LoVo (cell line): ENCODE results near the gene FAM168B.
"Not testable (repeated sequence)": the region's sequence is repeated elsewhere in the genome, so short reads cannot be mapped to it uniquely, and the experiment has no call there.

Experiments
- DNase-seq: peaks from one replicate; pipeline ENCODE4 v3.0.0-alpha.2; 2016; ENCODE audit warnings: low spot score

Gene FAM168B, protein sequence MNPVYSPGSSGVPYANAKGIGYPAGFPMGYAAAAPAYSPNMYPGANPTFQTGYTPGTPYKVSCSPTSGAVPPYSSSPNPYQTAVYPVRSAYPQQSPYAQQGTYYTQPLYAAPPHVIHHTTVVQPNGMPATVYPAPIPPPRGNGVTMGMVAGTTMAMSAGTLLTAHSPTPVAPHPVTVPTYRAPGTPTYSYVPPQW

DNA sequence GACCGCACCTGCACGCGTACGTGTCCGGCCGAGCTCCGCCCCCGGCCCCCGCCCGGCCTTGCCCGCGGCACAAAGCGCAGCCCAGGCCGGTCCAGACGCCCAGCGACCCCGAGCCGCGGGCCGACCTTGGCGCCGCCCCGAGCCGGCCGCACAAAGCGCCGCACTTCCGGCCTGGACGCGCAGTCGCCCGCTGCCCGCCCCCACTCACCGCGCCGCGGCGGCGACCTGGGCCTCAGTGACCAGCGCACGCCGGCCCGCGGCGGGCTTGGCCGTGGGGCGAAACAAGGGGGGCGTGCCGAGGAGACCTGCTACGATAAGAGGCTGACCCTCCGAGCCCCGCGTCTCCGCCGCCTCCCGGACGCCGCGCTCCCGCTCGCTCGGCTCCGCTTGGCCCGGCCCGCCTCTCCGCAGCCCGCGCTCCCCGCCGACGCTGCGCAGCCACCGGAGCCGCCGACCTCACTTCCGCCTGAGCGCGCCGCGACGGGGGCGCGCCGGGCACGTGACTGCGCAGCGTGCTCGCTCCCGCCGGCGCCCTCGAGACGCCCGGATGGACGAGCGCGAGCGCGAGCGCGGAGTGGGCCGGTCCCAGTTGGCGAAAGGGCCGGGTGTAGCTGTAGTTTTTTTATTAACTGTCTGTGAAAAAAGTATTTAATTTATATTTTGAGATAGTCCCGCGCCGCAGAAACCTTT is at the start of gene FAM168B:
Gene FAM168B, minus strand, starts transcription at position 455 of the 690 bp plus-strand sequence. CDS start 10,814 bp downstream, outside the sequence.
- peak; percentile 89 for DNase-seq

DNA sequence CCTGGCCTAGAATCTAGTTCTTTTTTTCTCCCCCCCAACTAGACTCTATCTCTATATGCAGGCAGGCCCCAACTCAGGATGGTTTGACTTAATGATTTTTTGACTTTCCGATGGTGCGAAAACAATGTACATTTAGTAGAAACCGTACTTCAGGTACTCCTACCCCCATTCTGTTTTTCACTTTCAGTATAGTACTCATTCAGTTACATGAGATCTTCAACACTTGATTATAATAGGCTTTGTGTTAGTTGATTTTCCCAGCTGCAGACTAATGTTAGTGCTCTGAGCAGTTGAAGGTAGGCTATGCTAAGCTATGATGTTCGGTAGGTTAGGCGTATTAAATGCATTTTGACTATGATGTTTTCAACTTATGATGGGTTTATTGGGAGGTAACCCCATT is 49.6 kb upstream of the FAM168B start:
- DNase-seq: no peak

DNA sequence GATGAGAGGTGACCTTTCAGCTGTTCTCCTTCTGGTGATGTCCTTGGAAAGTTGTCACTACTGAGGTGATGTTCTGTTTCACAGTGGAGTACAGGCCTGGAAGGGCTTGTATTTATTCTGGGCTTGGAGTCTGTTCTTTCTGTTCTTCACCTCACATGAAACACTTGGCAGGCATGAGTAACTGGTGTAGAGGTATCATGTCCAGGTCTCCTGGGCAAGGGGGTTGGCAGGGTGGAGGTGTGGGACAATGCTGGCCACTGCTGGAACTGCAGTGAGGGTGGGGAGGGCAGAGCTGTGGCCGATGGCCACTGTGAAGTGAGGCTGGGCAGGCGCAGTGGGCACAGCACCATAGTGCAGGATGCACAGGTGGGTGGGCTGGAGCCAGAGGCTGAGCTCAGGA is 47.3 kb upstream of the FAM168B start:
- DNase-seq: no peak

DNA sequence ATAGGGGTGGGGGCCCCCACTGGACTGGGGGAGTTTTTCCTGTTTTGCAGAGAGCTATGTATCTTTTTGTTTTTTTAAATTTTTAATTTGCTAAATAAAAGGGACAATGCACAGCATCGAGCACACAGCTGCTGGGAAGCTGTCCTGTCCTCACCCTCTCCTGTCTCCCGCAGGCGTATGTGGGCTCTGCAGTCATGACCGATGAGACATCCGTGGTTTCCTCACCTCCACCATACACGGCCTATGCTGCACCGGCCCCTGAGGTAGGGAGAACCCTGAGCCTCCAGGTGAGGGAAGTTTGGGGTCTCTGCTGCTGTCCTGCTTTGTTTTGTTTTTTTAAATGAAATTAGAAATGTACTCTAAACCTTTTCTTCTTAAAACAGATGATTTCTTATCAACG is 39.5 kb upstream of the FAM168B start:
- DNase-seq: no peak

DNA sequence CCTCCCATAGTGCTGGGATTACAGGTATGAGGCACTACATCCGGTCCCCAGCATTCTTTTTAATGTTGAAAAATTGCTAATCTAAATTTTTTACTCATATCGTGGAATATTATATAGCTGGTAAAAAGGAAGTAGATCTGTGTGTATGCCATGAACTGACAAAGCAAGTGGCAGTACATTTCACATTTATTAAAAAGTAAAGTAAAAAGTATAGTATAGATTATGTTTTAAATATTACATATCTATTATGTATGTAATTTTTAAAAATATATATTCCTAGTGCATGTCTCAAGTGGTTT is 37.0 kb upstream of the FAM168B start:
- no peak for DNase-seq

DNA sequence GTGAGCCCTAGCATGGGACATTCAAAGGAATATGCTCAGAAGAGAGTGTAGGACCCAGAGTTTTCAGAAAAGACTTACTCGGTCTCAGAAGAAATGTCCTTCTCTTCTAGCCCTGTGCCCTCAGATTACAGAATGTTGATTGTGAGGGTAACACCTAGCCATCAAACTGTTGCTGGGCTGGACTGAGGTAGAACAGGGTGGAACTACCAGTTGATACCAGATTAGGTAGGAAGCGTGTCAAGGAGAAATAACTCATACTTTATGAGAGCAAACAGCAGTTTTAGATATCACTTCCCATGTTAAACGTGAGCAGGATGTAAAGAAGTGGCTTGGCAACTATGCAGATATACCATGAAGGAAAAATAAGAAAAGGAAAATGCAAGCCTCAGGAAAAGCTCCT is 34.7 kb upstream of the FAM168B start:
- DNase-seq: no peak

DNA sequence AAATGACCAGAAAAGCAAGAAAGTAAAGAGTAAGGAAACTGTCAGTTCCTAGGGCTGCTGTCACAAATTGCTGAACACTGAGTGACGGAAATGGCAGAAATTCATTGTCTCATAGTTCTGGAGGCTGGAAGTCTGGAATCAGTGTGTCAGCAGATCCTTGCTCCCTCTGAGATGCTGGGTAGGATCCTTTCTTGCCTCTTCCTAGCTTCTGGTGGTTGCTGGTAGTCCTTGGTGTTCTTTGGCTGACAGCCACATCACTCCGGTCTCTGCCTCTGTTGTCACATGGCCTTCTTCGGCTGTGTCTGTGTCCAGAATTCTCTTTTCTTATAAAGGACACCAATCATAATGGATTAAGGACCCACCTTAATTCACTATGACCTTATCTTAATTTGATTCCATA is 33.8 kb upstream of the FAM168B start:
- DNase-seq: no peak

DNA sequence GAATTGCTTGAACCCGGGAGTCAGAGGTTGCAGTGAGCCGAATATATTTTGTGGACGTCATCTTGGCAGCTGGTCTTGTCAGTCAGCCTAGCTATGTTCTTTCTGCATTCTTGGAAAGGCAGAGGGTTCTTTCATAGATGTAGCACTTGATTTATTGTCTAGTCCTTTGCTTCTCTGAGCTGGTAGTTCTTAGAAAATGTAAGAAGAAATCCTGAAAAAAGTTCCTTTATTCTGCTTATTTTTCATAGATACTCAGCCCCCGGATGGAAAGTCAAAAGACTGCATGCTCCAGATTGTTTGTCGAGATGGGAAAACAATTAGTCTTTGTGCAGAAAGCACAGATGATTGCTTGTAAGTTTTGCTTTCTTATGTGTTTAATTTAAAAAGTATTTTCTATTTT is 33.2 kb upstream of the FAM168B start:
- DNase-seq: no peak

DNA sequence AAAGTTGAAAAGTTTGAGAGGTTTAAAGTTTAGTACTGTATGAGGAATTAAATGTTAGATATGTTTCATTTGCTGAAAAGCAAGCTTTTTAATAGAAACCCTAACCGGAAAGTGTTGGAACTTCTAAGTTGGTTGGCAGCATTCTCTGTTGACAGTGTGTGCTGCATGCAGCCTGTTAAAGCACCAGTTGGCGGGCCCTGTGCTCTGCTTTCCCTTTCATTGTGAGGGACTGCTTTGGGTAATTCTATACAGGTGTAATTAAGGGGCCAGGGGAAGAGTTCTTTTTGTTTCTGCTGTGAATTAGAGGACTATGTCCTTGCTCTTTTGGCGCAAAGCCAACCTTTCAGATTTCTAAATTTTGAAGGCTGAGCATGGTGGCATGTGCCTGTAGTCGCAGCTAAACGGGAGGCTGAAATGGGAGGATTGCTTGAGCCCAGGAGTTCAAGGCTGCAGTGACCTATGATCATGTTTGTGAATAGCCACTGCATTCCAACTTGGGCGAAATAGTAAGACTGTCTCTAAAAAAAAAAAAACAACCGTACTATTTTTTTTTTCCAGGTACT is 32.0 kb upstream of the FAM168B start:
- no peak for DNase-seq

DNA sequence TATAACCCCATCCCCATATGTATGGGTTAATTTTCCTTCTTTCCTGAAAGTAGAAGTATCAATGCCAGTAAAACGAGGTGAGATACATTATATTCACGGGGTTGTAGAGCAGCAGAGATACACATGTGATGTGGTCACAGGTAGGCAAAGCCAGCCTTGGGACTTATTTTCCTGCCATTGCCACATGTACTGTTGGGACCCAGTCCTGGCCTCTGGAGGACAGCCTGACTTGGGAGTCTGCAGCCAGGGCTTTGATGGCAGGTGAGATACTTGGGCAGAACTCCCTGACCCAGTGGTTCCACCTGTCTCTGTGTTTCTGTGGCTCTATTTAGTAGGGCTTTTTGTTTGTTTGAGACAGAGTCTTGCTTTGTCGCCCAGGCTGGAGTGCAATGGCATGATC is 29.9 kb upstream of the FAM168B start:
- no peak for DNase-seq

DNA sequence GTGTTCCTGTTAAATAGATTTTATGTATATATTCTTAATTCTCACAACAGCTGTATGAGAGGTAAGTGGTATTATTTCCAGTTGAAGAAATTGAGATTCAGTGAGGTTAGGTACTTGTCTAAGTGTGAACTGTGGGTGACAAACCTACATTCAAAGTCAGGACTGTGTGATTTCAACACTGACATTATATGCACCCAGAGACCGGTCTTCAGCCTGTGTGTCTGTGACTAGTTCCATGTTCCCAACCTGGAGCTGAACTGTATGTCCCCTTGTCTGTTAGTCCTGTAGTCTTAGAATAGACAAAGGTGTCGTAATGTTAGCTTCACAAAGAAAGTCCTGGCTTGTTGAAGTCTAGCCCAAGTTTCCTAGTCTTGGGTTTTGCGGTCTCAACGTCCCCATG is 29.2 kb upstream of the FAM168B start:
- DNase-seq: no peak

DNA sequence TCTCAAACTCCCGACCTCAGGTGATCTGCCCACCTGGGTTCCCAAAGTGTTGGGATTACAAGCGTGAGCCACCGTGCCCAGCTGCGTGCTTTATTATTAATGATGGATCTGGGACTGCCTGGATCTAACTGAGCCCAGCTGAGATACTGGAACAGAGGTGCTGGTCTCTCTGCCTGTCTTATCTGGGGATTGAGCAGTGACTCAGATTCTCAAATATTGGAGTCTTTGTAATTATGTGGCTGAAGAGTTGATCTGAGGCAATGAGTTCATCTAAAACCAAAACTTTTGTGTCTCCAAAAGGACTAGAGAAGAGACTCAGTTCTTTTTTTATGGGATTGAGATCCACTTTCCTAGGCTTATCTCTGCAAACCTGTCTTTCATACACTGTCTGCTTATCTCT is 28.2 kb upstream of the FAM168B start:
- no peak for DNase-seq

DNA sequence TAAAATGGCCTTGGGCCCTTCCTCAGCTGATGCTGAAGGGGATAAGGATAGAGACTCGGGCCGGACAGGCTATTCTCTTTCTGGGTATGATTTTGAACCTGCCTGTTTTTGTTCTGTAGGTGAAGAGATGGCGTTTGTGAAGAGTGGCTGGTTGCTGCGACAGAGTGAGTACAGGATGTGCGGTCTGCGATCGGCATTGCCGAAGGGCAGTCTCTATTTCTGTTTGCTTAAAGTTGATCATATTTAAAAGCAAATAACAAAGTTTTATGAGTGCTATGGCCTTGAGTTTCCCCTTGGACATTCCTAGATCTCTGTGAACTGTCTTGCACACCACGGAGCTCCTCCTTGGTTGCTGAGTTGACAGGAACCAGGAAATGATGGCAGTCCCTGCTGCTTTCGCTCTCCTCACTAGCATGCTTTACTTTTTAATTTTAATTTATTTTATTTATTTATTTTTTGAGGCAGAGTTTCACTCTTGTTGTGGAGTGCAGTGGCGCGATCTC is 27.6 kb upstream of the FAM168B start:
- no peak for DNase-seq

DNA sequence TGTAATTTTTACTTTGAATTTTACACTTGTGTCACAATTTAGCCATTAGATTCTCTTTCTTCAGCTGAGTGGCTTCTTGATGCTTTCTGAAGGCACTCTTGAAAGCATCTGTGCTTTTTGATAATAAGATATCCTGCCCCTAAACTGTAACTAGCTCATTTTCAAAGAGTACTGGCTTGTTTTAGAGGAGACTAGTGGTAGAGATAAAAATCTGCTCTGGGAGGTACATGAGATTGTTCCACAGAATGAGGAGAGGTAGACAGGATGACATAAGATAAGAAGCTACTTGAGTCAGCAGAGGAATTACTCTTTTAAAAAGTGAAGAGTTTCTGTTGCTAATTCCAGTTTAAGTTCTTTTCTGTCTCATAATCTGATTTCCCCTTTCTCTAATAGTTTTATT is 22.5 kb upstream of the FAM168B start:
- no peak for DNase-seq

DNA sequence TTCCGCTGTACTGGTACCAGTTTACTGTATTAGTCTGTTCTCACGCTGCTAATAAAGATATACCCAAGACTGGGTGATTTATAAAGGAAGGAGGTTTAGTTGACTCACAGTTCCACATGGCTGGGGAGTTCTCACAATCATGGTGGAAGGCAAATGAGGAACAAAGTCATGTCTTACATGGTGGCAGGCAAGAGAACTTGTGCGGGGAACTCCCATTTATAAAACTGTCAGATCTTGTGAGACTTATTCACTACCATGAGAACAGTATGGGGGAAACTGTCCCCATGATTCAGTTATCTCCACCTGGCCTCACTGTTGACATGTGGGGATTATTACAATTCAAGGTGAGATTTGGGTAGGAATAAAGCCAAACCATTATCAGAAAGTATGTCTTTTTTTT is 21.7 kb upstream of the FAM168B start:
- DNase-seq: not testable (repeated sequence)

DNA sequence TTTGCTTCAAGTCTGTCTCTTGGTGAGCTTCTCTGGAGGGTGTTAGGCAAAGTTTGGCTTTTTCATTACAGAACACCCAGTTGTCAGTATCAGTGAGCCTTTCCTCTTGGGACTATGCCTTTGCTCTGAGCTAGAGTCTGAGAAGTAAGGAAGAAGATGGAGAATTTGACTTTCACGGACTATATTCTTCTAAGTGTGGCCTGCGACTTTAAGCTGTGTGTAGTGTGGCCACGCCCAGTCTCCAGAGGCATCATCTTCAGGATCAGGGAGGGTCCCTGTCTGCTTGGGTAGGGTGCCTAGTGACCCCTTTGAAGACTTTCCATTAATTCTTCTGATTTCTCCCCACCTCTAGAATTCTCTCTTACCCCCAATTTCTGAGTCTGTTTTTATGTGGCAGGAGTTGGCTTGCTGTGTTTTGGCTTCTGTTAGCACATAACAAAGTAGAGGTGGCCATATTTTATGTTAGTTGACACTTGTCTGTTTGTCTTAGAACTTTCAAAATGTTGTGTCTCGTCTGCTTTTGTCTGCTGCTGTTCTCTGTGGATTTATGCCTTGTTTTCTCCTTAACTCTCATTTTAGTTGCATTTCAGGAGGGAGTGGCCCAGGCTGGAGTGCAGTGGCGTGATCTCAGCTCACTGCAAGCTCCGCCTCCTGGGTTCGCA is 20.4 kb upstream of the FAM168B start:
- DNase-seq: no peak

DNA sequence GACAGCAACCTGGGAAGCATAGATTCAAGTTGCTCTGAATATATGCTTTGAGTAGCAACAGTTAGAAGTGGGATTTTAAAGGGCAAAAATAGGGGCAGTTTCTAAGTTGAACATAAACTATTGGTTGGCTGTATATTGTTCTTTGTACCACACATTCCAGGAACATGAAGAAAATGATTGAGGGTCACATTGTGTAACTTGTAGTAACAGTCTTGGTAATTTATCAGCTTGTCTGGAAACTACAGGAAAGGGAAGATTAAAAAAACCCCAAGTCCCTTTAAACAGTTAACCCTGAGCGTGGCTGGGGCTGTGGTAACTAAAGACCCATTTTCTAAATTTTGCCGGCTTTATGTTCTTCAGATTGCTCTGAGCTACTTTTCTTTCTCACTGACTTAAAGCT is 19.3 kb upstream of the FAM168B start:
- DNase-seq: no peak

DNA sequence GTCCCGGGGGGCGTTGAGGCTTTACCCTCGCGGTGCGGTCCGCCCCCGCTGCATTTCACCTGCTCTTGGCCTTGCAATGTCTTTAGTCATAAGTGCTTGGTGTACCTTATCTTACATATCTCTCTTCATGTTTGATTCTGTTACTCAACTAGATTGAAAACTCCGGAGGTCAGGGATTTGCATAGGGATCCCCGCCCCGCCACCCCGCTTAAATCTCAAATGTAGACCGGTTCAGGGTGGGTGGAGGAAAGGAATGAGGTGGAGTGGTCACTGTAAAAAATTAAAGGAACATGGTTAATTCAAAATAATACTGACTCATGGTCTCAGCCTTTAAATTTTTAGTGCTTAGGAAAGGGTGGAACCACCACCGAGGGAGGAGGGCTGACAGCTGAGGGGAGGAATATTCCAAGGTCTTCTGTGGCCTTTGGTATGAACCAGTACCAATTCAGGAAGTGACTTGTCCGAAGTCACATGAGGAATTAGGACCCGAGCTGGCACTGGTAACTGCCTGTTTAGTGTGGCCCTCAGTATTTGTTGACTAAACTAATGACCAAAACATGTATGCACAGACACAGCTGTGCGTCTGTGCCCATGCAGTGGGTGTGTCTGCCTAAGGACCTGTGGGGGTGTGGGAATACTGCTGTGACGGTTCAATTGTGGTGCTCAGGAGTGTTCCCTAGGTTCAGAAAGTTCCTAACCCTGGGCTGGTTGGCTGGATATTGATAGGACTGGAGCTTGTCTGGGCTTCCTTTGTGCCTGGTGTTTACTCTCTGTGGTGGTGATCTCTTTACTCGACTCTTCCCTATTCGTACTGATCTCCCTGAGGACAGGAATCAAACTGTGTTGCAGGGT is 12.9 kb upstream of the FAM168B start:
- peak; percentile 25 for DNase-seq

DNA sequence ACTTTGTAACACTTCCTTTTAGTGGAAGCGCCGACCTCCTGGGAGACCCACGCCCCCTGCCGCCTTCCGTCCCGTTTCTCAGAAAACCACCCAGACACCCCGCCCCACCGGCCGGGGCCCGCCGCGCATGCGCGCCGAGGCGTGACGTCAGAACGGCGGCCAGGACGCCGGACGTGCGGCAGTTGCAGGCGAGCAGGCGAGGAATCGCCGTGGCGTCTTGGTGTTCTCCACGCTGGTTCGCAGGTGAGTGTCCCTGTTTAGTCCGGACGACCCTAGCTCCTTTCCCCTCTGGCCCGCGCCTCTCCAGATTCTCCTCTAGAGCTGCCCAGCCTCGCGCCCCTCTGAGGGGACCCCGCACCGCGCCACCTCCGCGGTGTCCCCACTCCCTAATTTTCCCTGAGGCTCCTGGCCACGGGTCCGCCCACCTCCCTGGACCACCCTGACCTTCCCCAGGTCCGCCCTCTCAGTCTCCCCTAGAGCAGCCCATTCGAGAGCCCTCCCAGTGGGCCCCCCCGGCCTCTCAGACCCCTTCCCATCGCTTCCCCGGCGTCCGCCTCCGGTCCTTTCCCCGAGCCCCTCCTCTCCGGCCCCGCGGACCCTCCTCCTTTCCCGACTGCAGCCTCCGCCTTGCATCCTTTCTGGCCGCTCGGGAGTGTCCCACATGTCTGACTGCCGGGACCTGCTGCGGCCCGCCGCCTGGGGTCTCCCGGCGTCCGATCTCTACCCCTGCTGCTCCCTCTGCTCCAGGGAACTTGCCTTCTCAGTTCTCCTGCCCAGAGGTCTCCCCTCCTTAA is 12.1 kb upstream of the FAM168B start, which contains the start of gene PLEKHB2:
Gene PLEKHB2, plus strand, starts transcription at position 181 of the 794 bp plus-strand sequence. CDS start 15,606 bp downstream, outside the sequence.
- DNase-seq: peak; percentile 86

DNA sequence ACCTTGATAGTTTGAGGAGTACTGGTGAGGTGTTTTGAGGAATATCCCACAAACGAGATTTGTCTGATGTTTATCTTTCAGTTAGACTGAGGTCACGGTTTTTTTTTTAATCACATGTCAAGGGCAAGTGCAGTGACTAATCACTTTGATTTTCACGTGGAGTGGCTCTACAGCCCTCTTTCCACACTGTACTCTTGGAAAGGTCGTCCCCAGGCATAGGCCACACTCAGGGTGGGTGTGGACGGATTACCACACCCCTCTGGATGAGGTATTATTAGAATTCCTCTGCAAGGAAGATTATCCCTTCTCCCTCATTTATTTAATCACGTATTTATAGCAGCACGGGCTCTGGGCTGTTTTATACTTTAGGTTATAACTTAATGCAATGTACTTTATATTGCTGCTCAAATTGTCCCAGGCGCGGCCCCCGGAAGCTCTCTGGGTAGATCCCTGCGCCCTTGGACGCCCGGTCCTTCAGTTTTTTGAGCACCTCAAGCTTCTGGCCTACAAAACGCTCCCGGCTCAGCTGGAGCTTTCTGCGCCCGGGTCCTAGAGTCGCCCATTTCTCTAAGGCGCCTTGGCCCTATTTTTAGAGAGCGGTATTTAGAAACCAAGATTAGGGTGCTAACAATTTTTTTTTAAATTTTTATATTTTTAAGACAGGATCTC is 11.4 kb upstream of the FAM168B start:
- DNase-seq: peak; percentile 81

DNA sequence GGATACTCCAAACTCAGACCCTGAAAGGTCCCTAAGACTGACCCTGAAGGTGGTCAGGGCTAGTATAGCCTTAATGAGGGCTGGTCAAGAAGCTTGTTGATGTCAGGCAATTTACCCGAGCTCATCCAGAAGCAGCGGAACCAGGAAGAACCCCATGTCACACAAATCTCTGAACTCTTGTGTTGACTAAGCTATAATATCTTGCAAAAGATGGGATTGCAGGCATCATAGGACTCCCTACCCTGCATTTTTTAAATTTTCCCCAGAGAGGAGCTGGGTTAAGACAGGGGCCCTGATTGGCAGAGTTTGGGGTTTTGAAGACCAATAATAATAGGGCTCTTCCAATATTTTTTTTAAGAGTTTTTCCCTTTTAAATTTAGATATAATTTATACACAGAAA is 9.9 kb upstream of the FAM168B start:
- DNase-seq: no peak
